HG02610 (cell line): Measurements from ENCODE around the gene PLCB3.

Experiments used
- ATAC-seq: cut with Tn5 transposase; IDR thresholded peaks from one replicate; pipeline ENCODE4 v1.9.1; 2021; ENCODE audit warnings: mild to moderate bottlenecking, moderate library complexity; ENCODE audit not compliant: unreplicated experiment

The PLCB3 gene

DNA sequence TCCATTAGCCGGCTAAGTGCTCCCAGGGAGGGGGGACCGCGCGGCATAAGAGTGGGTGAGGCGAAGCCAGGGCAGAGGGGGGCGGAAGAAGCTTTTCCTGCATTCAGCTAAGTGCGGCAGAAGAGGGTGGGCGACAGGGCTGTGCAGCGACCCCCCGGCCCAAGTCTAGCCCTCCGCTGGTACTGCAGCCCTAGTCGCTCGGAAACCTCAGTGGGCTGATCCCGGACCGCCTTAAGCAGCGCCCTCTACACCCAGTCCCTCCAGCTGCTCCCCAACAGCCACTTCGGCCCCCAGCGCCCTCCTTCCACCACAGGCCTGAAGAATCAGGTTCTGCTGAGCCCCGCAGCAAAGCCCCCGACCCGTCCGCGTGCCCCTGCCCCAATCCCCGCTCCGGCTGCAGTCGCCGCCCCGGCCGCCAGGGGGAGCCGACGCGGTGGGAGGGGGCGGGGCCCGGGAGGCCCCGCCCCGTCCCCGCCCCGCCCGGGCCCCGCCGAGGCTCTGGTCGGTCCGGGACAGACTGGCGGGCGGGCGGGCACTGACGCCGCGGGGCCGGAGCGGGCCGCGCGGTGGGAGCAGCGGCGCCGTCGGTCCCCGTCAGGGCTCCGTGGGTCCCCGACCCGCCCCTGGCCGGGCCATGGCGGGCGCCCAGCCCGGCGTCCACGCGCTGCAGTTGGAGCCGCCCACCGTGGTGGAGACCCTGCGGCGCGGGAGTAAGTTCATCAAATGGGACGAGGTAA is at the start of gene PLCB3:
Gene PLCB3, plus strand, starts transcription at position 515 of the 737 bp plus-strand sequence. Its CDS starts 120 bp downstream, at position 635.
- no peak for ATAC-seq

DNA sequence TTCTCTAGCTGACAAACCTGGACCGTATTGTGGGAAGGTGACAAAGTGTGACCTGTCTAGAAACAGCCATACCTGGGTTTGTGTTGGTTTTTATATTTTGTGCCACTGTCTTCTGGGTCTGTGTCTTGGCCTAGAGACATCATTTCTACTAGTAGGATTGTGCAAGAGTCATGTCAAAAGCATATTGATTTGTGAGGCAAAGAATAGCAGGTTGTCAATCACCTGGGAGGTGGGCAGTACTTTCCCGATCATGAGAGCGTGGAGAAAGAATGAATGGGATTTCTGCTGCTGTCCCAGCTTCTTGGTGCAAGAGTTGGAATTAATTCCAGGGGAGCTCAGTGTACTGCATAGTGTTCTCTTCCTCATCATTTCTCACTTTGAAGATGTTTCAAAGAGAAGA is 49.8 kb upstream of the PLCB3 start:
- no peak for ATAC-seq

DNA sequence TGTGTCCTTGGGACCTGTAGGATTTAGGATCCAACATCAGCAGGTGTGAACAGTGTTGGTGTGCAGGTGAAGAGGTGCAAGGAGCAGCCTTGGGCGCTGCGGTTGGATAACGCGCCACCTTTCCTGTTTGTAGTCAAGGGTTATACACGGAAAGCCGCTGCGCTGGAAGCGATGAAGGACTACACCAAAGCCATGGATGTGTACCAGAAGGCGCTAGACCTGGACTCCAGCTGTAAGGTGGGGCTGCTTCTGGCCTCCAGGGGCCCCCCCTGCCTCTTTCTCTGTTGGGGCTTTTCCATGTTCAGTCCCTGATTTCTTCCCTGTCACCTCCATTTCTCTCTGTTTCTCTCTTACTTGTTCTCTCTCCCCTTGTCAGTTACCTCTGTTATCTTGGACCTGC is 48.3 kb upstream of the PLCB3 start:
- no peak for ATAC-seq

- no peak for ATAC-seq
Observed at GRCh38 chr11:64203421-64204079, 47.8 kb upstream of the PLCB3 start.

DNA sequence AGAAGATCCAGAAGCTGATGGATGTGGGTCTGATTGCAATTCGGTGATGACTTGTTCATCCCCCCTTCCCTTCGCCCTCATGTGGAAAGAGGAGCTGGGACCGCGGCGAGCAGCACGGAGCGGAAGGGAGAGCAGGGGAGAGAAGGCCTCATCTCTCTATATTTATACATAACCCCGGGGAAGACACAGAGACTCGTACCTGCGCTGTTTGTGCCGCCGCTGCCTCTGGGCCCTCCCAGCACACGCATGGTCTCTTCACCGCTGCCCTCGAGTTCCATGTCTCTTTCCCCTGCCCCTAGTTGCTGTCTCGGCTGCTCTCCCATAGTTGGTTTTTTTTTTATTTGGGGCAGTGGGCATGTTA is 47.3 kb upstream of the PLCB3 start:
- ATAC-seq, result no peak

GRCh38 chr11:64204464-64204989 is 46.8 kb upstream of the PLCB3 start:
- ATAC-seq, result no peak

DNA sequence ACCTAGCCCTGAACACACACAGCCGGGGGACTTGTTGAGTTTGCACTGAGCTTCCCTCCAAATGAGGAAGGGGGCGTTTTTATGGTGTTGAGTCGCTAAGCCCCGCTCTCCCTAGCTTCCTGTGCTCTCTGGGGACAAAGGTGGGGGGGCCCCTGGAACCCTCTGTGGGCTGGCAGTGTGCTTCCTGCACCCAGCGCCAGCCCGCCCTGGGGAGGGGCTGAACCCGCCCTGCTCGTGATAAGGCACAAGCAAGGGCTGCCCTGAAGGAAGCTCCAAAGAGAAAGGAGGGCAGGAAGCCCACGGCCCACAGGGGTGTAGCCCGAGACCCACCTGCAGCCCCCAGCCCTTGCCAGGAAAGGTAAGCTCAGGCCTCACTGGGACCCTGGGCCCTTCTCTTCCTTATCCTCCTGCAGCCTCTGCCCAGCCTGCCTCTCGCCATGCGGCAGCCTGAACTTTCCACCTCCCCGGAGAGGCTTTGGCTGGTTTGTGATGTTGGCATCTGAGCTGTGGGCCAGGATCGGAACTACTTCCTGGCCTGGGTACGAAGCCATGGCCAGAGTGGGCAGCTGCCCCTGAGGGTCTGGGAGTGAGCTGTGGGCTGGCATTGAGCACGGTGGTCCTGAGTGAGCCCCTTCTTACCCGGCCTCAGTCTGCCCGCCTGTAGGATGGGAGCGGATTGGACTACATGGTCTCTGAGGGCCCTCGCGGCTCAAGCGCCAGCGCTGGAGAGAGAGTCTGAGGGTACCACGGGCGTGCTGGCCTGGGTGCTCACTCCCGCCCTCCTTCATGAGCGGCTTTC is 44.7 kb upstream of the PLCB3 start, which contains the start of gene FERMT3:
Gene FERMT3, plus strand, starts transcription at position 265 of the 799 bp plus-strand sequence. CDS start 644 bp downstream, outside the sequence.
- ATAC-seq, result peak; percentile 37

GRCh38 chr11:64207256-64208085 is 43.9 kb upstream of the PLCB3 start:
- ATAC-seq, result peak; percentile 61

DNA sequence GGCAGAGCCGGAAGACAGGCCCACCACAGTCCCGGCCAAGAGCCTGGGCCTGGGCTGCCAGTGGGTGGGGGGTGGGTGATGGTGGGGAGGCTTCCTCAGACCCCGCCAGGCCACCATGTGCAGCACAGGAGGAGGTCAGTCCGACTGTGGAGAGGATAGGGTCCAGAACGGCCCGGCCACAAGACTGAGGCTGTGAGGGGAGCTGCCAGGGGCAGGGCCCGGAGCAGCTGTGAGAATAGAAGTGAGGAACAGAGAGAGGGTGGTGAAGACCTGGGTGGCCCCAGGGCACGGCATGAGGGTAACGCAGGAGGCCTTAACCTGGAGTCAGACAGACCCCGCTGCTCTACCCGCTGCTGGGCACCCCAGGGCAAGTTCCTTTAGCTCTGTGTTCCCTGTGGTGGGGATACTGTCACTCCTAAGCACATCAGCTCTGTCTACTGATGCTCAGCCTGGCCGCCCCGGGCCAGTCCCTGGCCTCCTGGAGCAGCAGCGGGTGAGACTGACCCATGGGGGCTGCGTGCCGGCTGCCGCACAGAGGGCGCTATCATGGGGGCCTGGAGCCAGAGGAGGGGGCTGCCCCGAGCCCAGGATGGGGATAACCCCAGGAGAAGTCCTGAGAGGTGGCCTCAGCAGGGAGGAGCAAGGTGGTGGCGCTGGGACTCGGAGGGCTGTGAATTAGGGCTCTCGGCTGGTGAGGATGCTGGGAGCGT is 43.1 kb upstream of the PLCB3 start:
- ATAC-seq, result peak; percentile 6

- ATAC-seq, result no peak
Observed at GRCh38 chr11:64208796-64209562, 42.4 kb upstream of the PLCB3 start.

DNA sequence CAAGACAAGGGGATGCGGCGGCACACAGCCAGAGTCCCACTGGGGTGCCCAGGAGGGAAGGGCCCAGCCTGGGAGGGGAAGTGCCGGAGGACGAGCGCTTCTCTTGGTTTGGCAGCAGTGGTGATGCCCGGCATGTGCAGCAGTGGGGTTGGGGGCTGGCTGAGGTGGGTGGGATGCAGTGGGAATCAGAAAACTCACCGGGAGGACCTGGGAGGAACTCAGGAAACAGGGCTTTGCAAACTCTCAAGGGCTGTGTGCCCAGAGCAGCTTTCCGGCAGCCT is 41.8 kb upstream of the PLCB3 start:
- no peak for ATAC-seq

DNA sequence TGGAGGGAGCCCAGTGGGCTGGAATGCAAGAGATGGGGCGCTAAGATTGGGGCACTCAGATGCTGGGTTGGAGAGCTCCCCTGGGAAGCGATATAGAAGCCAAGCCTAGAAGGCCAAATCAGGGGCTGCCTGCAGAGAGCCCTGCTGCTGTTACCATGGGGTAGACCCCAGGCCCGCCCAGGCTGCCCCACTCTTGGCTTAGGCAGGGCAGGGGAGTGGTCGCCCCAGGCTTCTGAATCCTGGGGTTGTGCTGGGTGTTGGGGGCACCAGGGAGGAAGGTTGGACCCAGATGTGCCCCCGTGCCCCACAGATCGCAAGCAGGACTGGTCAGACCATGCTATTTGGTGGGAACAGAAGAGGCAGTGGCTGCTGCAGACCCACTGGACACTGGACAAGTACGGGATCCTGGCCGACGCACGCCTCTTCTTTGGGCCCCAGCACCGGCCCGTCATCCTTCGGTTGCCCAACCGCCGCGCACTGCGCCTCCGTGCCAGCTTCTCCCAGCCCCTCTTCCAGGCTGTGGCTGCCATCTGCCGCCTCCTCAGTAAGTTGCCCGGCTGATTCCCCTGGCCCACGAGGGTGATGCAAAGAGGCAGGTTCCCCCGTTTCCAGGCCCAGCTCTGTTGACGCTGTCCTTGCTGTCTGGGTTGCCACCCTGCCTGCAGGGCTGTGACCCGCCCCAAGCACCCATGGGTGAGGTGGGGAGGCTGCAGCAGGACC is 40.9 kb upstream of the PLCB3 start:
- ATAC-seq, result no peak

DNA sequence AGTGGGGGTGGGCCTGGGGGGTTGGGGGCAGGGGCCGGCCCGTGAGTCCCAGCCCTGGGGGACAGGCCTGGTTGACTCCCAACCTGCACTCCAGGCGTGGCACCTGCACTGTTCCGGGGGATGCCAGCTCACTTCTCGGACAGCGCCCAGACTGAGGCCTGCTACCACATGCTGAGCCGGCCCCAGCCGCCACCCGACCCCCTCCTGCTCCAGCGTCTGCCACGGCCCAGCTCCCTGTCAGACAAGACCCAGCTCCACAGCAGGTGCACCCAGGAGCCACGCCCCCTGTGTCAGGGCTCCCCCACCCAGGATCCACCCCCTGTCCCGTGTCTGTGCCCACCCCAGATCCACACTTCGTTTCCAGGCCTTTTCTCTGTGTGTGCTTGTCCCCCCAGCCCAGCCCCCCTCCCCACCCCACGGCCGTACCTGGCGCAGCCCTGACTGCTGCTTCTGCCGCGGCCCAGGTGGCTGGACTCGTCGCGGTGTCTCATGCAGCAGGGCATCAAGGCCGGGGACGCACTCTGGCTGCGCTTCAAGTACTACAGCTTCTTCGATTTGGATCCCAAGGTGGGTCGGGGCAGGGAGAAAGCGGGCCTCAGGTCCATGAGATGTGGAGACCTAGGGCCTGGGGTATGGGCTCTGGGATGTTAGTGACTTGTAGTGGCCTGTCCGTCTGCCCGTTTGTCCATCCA is 40.0 kb upstream of the PLCB3 start:
- ATAC-seq, result no peak

- no peak for ATAC-seq
Observed at GRCh38 chr11:64216879-64217278, 34.5 kb upstream of the PLCB3 start.

DNA sequence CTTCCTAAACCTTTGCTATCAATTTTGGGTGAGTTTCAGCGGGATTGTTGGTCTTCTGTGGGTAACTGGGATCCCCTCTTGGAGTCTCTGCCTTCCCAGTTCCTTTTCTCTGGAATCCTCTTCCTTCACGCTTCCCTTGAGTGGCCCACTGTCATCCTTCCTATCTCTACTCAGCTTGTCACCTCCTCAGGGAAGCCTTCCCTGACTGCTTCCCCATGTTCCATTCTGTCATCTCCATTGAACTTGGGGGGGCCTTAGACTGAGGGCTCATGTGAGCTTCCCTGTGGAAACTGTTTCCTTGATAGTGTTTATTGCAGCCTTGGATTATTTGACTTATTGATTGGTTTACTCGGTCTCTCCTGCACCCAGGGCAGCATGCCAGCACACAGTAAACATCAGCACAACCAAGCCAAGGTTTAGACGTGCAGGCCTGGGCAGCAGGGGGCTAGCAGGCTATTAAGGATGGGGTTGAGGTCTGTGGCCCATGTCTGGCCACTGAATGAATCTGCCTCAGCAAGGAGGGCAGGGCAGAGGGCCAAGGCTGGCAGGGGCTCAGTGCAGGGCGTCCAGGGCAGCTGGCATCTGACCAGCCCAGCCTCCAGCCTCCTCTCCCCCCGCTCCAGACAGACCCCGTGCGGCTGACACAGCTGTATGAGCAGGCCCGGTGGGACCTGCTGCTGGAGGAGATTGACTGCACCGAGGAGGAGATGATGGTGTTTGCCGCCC is 32.5 kb upstream of the PLCB3 start:
- no peak for ATAC-seq

- ATAC-seq, result no peak
Observed at GRCh38 chr11:64219354-64219684, 32.0 kb upstream of the PLCB3 start.

DNA sequence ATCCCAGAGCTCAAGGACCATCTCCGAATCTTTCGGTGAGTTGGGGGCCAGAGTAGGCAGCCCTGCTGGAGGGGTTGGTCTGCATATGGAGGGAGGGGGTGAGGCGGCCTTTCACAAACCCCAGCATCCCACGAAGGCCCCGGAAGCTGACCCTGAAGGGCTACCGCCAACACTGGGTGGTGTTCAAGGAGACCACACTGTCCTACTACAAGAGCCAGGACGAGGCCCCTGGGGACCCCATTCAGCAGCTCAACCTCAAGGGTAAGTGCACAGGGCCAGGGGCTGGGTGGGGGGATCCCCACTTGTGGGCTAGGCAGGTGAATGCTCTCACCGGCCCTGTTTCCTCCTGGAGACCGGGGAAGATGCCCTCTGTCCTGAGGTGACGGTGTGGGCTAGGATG is 31.6 kb upstream of the PLCB3 start:
- no peak for ATAC-seq

- ATAC-seq, result no peak
Observed at GRCh38 chr11:64220271-64220670, 31.1 kb upstream of the PLCB3 start.
